Body of pancreas (tissue), 4 donors: Measurements from ENCODE around the gene MMP11.

Source experiments
- POLR2A ChIP-seq, 3 donors: fragments of 450-650 bp; IDR thresholded peaks; one replicate each; pipeline ENCODE4 v1.6.1; 2016; ENCODE audit warnings: antibody characterized with exemption in 3 of 3, mild to moderate bottlenecking in 2 of 3
- TF ChIP-seq, protein P1 (sequence below), 7 experiments: fragments of 450-650 bp in 4 of 7; fragments of 200-600 bp in 3 of 7; sonication (generic) in 3 of 7; IDR thresholded peaks; one replicate each; pipeline ENCODE4 v1.5.1; 2016 to 2019; ENCODE audit warnings: antibody characterized with exemption in 7 of 7

DNA sequence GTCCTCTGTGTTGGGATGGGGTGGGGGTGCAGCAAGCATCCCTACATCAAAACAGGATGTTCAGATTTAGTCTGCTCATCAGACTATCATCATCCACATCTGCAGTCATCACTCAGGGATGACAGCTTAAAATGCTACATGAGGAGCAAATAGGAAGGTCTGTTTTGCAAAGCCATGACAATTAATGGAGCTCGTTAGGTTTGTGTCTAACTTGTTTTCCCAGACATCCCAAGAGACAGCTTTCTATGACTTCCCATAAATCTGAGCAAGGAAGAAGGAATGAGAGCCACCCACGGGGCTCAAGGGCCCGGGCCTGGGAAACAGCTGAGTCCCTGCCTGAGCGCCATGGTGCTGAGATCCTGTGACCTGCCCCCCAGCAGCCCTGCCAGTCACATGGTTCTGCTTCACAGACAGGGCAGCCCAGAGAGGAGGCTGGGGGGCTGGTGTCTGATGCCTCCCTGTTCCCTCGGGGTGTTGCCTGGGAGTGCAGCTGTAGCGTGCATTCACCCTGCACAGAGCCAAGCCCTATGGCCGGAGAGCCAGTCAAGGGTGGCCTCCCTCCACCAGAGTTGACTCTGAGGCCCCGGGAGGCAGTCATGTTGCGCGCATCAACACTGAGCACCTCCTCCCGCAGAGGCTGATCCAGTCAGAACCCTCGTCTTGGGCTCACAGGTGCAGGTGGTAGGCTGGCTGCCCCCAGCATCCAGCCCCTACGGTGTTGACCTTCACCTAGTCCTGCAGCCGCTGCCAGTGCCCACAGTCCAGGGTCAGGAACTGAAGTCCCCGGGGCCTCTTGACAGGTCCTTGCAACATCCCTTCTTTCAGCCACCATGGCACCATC is 54.1 kb downstream of the MMP11 start:
- TF ChIP-seq, protein P1, sequence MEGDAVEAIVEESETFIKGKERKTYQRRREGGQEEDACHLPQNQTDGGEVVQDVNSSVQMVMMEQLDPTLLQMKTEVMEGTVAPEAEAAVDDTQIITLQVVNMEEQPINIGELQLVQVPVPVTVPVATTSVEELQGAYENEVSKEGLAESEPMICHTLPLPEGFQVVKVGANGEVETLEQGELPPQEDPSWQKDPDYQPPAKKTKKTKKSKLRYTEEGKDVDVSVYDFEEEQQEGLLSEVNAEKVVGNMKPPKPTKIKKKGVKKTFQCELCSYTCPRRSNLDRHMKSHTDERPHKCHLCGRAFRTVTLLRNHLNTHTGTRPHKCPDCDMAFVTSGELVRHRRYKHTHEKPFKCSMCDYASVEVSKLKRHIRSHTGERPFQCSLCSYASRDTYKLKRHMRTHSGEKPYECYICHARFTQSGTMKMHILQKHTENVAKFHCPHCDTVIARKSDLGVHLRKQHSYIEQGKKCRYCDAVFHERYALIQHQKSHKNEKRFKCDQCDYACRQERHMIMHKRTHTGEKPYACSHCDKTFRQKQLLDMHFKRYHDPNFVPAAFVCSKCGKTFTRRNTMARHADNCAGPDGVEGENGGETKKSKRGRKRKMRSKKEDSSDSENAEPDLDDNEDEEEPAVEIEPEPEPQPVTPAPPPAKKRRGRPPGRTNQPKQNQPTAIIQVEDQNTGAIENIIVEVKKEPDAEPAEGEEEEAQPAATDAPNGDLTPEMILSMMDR (IDR thresholded peaks at IDR 0.05): no peak
- no peak for TF ChIP-seq POLR2A (IDR thresholded peaks at IDR 0.05)
